GM18858 (cell line): ENCODE measurements around the gene HIC2.
"Not testable (repeated sequence)": the region's sequence is repeated elsewhere in the genome, so short reads cannot be mapped to it uniquely, and the experiment has no call there.

Experiments
- ATAC-seq: cut with Tn5 transposase; IDR thresholded peaks from one replicate; pipeline ENCODE4 v1.9.1; 2021; ENCODE audit not compliant: unreplicated experiment

Gene HIC2

GRCh38 chr22:21449531-21450319, 32.6 kb downstream of the HIC2 start:
- no peak for ATAC-seq

- ATAC-seq, result no peak
Measured at GRCh38 chr22:21450320-21450831, 33.2 kb downstream of the HIC2 start.

- ATAC-seq, result no peak
Measured at GRCh38 chr22:21450858-21451353, 33.7 kb downstream of the HIC2 start.

- ATAC-seq, result no peak
Measured at GRCh38 chr22:21451545-21452520, 34.7 kb downstream of the HIC2 start.

GRCh38 chr22:21452666-21453065, 35.5 kb downstream of the HIC2 start:
- ATAC-seq, result not testable (repeated sequence)

GRCh38 chr22:21454998-21455333, 37.8 kb downstream of the HIC2 start:
- ATAC-seq, result not testable (repeated sequence)

GRCh38 chr22:21455334-21456089, 38.3 kb downstream of the HIC2 start:
- no peak for ATAC-seq

- ATAC-seq, result no peak
Measured at GRCh38 chr22:21457023-21457787, 40.0 kb downstream of the HIC2 start.

- ATAC-seq, result not testable (repeated sequence)
Measured at GRCh38 chr22:21462672-21463071, 45.5 kb downstream of the HIC2 start.

GRCh38 chr22:21467337-21468193, 50.4 kb downstream of the HIC2 start, which contains the start of gene TMEM191C:
TSS of gene TMEM191C (plus strand) at chr22:21467387. CDS start at chr22:21467460, 73 bp downstream.
- ATAC-seq, result peak; percentile 24

- peak; percentile 82 for ATAC-seq
Measured at GRCh38 chr22:21468194-21469096, 51.3 kb downstream of the HIC2 start.

GRCh38 chr22:21469097-21469994, 52.2 kb downstream of the HIC2 start:
- ATAC-seq, result not testable (repeated sequence)

GRCh38 chr22:21472984-21473383, 55.8 kb downstream of the HIC2 start:
- ATAC-seq, result not testable (repeated sequence)

- ATAC-seq, result not testable (repeated sequence)
Measured at GRCh38 chr22:21473664-21474063, 56.5 kb downstream of the HIC2 start.

- ATAC-seq, result not testable (repeated sequence)
Measured at GRCh38 chr22:21484039-21484438, 66.9 kb downstream of the HIC2 start.

- ATAC-seq, result not testable (repeated sequence)
Measured at GRCh38 chr22:21487723-21488122, 70.6 kb downstream of the HIC2 start.
